GM12873 (cell line): ENCODE results near the gene ATP2A2.

Experiments
- TF ChIP-seq, protein P1 (sequence below): IDR thresholded peaks from 2 replicates; pipeline ENCODE4 v1.5.1; 2012; ENCODE audit warnings: low read depth, mild to moderate bottlenecking, moderate library complexity, low read length, control low read depth; ENCODE audit not compliant: insufficient read depth; ENCODE audit errors: missing control alignments

Gene ATP2A2

DNA sequence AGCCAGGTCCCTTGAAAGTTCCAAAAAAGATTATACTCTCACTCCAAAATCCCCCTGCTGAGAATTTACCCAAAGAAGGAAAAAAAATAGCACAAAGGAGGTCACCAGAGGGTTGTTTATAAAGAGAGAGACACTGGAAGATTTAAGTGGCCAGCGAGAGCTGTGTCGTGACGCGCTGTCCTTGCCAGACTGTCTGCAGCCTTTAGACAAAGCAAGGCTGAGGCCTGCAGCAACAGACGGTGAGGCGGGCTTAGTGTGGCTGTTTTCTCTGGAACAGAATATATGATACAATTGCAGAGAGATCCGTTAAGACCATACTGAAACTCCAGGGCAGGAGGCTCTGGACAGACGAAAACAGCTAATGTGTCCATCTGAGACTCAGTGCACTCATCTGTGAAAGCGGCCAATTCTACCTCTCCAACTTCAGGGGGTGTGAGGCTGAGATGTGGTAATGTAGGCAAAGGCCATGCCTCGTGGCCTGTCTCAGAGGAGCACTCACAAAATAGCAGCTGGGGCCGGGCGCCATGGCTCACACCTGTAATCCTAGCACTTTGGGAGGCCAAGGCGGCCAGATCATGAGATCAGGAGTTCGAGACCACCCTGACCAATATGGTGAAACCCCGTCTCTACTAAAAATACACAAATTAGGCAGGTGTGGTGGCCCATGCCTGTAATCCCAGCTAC, 86.3 kb downstream of the ATP2A2 start:
- TF ChIP-seq, protein P1, sequence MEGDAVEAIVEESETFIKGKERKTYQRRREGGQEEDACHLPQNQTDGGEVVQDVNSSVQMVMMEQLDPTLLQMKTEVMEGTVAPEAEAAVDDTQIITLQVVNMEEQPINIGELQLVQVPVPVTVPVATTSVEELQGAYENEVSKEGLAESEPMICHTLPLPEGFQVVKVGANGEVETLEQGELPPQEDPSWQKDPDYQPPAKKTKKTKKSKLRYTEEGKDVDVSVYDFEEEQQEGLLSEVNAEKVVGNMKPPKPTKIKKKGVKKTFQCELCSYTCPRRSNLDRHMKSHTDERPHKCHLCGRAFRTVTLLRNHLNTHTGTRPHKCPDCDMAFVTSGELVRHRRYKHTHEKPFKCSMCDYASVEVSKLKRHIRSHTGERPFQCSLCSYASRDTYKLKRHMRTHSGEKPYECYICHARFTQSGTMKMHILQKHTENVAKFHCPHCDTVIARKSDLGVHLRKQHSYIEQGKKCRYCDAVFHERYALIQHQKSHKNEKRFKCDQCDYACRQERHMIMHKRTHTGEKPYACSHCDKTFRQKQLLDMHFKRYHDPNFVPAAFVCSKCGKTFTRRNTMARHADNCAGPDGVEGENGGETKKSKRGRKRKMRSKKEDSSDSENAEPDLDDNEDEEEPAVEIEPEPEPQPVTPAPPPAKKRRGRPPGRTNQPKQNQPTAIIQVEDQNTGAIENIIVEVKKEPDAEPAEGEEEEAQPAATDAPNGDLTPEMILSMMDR, result no peak

DNA sequence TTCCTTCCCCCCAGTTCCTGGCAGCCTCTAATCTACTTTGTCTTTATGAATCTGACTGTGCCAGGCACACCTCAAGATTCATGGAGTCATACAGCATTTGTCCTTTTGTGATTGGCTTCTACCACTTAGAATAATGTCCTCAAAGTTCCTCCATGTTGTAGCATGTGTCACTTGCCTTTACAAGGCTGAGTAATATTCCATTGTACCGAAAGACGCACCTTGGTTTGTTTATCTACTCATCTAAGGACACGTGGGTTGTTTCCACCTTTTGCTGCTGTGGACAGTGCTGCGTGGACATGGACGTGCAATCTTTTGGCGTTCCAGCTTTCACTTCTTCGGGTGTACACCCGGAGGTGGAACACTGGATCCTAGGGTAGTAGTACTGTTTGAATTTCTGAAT, 88.9 kb downstream of the ATP2A2 start:
- TF ChIP-seq, protein P1, result no peak

DNA sequence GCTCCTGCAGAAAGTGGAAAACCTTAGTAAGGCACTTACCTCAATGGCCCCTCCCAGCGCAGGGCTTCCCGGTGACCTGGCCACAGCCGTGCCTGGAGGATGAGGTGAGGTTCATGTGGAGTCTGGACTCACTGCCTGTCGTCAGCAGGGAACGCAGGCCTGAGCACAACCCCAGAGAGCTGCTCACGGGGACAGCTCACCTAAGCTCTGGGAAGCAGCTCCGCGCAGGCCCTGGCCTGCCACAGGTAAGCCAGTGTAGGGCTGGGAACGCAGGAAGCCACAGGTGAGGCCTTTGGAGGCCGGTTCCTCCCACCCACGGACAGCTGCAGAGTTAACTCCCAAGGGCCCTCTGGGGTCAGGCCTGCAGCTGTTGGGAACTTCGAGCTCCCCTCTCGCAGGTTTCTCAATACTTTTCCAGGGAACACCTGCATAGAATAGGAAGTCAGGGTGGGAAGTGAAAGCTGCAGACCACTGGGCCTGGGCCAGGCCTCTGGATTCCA, 89.7 kb downstream of the ATP2A2 start:
- TF ChIP-seq, protein P1, result no peak

DNA sequence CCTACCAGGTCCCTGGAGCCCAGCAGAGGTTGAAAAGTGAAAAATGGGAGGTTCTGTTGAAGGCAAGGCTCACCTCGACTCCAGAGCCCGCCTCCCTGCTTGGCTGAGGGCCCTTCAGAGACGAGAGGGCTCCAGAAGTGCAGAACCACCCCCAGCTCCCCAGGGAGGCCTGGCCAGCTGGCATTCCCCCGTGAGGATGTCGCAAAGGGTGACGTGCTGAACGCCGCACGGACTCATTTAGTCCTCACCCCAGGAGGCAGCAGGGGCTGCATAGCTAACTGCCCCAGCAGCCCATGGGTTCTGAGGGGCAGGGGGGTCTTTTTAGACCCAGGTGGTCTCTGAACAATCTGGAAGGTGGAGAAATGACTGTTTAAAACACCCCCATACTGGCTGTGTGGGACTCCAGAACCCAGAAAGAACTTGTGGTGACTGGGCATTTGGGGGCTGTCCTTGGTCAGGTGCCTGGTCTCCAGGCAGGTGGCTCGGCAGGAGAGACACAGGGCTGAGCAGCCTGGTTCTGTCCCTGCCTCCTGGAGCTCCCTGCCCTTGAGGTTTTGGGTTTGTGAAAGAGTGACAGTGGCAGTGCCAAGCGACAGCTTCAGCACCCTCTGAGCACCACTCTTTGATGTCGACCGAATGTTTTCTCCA, 90.5 kb downstream of the ATP2A2 start:
- TF ChIP-seq, protein P1, result no peak

DNA sequence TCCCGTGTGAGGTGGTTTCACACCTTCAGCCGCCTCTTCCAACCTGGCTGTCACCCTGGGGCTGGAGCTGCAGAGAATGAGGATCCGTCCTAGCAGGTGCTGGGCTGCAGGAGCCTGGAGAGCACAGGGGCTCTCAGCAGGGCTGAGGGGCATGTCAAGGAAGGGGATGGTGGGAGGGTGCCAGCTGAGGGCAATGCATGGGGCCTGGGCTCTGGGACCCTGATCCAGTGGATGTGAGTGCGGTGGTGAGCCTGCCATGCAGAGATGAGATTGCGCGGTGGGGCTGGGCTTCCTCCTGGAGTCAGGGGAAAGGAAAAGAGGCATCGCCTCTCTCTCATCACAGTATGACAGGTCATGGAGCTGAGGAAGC, 91.0 kb downstream of the ATP2A2 start:
- TF ChIP-seq, protein P1, result no peak

DNA sequence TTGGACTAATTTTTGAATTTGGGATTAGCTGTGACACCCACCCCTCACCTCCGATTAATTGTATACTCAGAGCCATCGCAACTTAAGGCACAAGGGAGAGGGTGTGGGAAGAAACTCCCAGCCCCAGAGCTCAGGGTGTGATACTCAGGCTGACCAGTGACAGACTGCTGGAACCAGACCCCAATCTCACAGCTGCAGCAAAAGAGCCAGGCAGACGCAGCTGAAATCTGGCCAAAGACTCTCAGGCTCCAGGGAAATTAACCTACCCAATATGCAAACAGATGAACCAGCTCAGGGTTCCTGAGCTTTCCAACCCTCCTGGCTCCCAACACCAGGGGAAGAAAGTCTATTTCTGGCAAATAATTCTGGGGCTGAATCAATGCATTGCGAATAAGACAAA, 92.0 kb downstream of the ATP2A2 start:
- TF ChIP-seq, protein P1, result no peak

DNA sequence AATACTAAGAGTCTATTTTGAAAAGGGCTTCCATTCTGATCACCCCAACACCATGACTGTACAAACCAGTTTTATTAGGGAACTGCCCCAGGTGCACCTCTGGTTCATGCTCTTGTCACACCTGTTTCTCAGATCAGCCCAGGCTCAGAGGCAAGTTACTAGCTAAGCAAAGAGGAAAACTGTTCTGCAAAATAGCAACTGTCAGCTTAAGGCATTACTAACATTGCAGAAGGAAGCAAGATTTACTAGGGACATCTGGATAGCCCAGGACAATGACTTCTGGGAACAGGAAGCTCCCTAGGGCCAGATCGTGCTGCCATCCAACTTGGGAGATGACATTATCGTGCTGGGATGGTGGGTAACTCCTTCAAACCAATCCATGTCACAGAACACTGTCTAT, 92.4 kb downstream of the ATP2A2 start:
- TF ChIP-seq, protein P1, result no peak
